ENCODE results near the gene CD81.

Gene CD81

GRCh38 chr11:2375964-2376551, 1.1 kb upstream of the CD81 start:
- TF ChIP-seq CTCF (conservative IDR thresholded peaks at IDR 0.05; ENCODE audit: control insufficient read depth, insufficient read depth, low read depth, low read length), result no peak

GRCh38 chr11:2377511-2378443, 667 bp downstream of the CD81 start:
- DNase-seq (ENCODE audit: low read depth), result peak; percentile 34
- H3K4me3 ChIP-seq (ENCODE audit: control insufficient read depth, low read depth, low read length), result peak overlapping the region; percentile 73
- TF ChIP-seq CTCF (conservative IDR thresholded peaks at IDR 0.05; ENCODE audit: control insufficient read depth, insufficient read depth, low read depth, low read length), result no peak

More at GRCh38 chr11:2375964-2376551, 1.1 kb upstream of the CD81 start:
- H3K4me3 ChIP-seq (ENCODE audit: control insufficient read depth, low read depth, low read length), result no peak overlapping the region
- DNase-seq (ENCODE audit: low read depth), result no peak

GRCh38 chr11:2378527-2379210, 1.6 kb downstream of the CD81 start:
- peak overlapping the region; percentile 73 for H3K4me3 ChIP-seq (ENCODE audit: control insufficient read depth, low read depth, low read length)
- peak; percentile 88 for DNase-seq (ENCODE audit: low read depth)
- TF ChIP-seq CTCF (conservative IDR thresholded peaks at IDR 0.05; ENCODE audit: control insufficient read depth, insufficient read depth, low read depth, low read length), result no peak

GRCh38 chr11:2379466-2380174, 2.5 kb downstream of the CD81 start:
- peak; percentile 37 for DNase-seq (ENCODE audit: low read depth)
- TF ChIP-seq CTCF (conservative IDR thresholded peaks at IDR 0.05; ENCODE audit: control insufficient read depth, insufficient read depth, low read depth, low read length), result no peak
- peak overlapping the region; percentile 73 for H3K4me3 ChIP-seq (ENCODE audit: control insufficient read depth, low read depth, low read length)

GRCh38 chr11:2380396-2380795, 3.3 kb downstream of the CD81 start:
- DNase-seq (ENCODE audit: low read depth), result no peak
- TF ChIP-seq CTCF (conservative IDR thresholded peaks at IDR 0.05; ENCODE audit: control insufficient read depth, insufficient read depth, low read depth, low read length), result no peak
- H3K4me3 ChIP-seq (ENCODE audit: control insufficient read depth, low read depth, low read length), result peak overlapping the region; percentile 73

GRCh38 chr11:2380807-2381350, 3.8 kb downstream of the CD81 start:
- H3K4me3 ChIP-seq (ENCODE audit: control insufficient read depth, low read depth, low read length), result no peak overlapping the region
- TF ChIP-seq CTCF (conservative IDR thresholded peaks at IDR 0.05; ENCODE audit: control insufficient read depth, insufficient read depth, low read depth, low read length), result no peak
- DNase-seq (ENCODE audit: low read depth), result peak; percentile 47
